ENCODE results near the gene SMG5.

Gene SMG5

GRCh38 chr1:156281693-156282478 lies 739 bp downstream of the SMG5 start:
- TF ChIP-seq TAF1 (IDR thresholded peaks at IDR 0.05; ENCODE audit: borderline replicate concordance, insufficient read depth, low read length): peak; percentile 46; the same call in 1 of the 2 replicates
- TF ChIP-seq SIN3A (IDR thresholded peaks at IDR 0.05; ENCODE audit: borderline replicate concordance, insufficient read depth, low read length): 0 out of 2 replicates have a peak, but pooled peaks have one; percentile 18
- TF ChIP-seq FOXP2 (optimal IDR thresholded peaks at IDR 0.05; ENCODE audit: borderline replicate concordance, extremely low read depth, extremely low read length, insufficient read depth): no peak
- TF ChIP-seq REST (IDR thresholded peaks at IDR 0.05; ENCODE audit: insufficient read depth in 1 of 2, low read depth in 2 of 2, low read length in 2 of 2): no peak
- TF ChIP-seq POLR2AphosphoS5 (IDR thresholded peaks at IDR 0.05; ENCODE audit: low read depth, low read length): no peak

GRCh38 chr1:156281281-156281680 lies 1.3 kb downstream of the SMG5 start:
- TF ChIP-seq REST (IDR thresholded peaks at IDR 0.05; ENCODE audit: insufficient read depth in 1 of 2, low read depth in 2 of 2, low read length in 2 of 2) (no peak), POLR2AphosphoS5 (IDR thresholded peaks at IDR 0.05; ENCODE audit: low read depth, low read length) (no peak), FOXP2 (optimal IDR thresholded peaks at IDR 0.05; ENCODE audit: borderline replicate concordance, extremely low read depth, extremely low read length, insufficient read depth) (no peak), SIN3A (IDR thresholded peaks at IDR 0.05; ENCODE audit: borderline replicate concordance, insufficient read depth, low read length) (peak; percentile 75; the same call in 1 of the 2 replicates), TAF1 (IDR thresholded peaks at IDR 0.05; ENCODE audit: borderline replicate concordance, insufficient read depth, low read length) (0 out of 2 replicates have a peak, but pooled peaks have one; percentile 0)

GRCh38 chr1:156279837-156280236 lies 2.8 kb downstream of the SMG5 start:
- no peak for TF ChIP-seq SIN3A (IDR thresholded peaks at IDR 0.05; ENCODE audit: borderline replicate concordance, insufficient read depth, low read length)
- TF ChIP-seq FOXP2 (optimal IDR thresholded peaks at IDR 0.05; ENCODE audit: borderline replicate concordance, extremely low read depth, extremely low read length, insufficient read depth): no peak
- TF ChIP-seq REST (IDR thresholded peaks at IDR 0.05; ENCODE audit: insufficient read depth in 1 of 2, low read depth in 2 of 2, low read length in 2 of 2): no peak
- no peak for TF ChIP-seq POLR2AphosphoS5 (IDR thresholded peaks at IDR 0.05; ENCODE audit: low read depth, low read length)
- TF ChIP-seq TAF1 (IDR thresholded peaks at IDR 0.05; ENCODE audit: borderline replicate concordance, insufficient read depth, low read length): no peak

GRCh38 chr1:156276966-156277381 lies 5.7 kb downstream of the SMG5 start:
- TF ChIP-seq POLR2AphosphoS5 (IDR thresholded peaks at IDR 0.05; ENCODE audit: low read depth, low read length): no peak
- TF ChIP-seq FOXP2 (optimal IDR thresholded peaks at IDR 0.05; ENCODE audit: borderline replicate concordance, extremely low read depth, extremely low read length, insufficient read depth): no peak
- TF ChIP-seq TAF1 (IDR thresholded peaks at IDR 0.05; ENCODE audit: borderline replicate concordance, insufficient read depth, low read length): no peak
- no peak for TF ChIP-seq REST (IDR thresholded peaks at IDR 0.05; ENCODE audit: insufficient read depth in 1 of 2, low read depth in 2 of 2, low read length in 2 of 2)
- TF ChIP-seq SIN3A (IDR thresholded peaks at IDR 0.05; ENCODE audit: borderline replicate concordance, insufficient read depth, low read length): no peak
